ENCODE measurements around the gene SAFB. TPM values are rescaled to one million over a fixed set of nuclear protein-coding genes. Genes with fewer than 3 reads are reported as not detected.
A peak's percentile ranks its signal among the peaks of the same experiment; 100 is the strongest.

The SAFB gene
- total and polyA plus RNA-seq, 2 of the 13 experiments (the other 11 are each of a cell fraction or from before 2014, with no cell fraction given), result 21.0 to 28.4 TPM

- no peak for TF ChIP-seq ATF1 (CRISPR knock-in tag; IDR thresholded peaks at IDR 0.05)
- TF ChIP-seq ZNF639 (CRISPR knock-in tag; conservative IDR thresholded peaks at IDR 0.05), result peak; percentile 70
- no peak for TF ChIP-seq ZNF282 (IDR thresholded peaks at IDR 0.05; ENCODE audit: partially characterized antibody)
- TF ChIP-seq GZF1 (CRISPR knock-in tag; IDR thresholded peaks at IDR 0.05), result 0 out of 2 replicates have a peak, but pooled peaks have one; percentile 56
- no peak for TF ChIP-seq CHD4 (IDR thresholded peaks at IDR 0.05; ENCODE audit: borderline replicate concordance, low read length)
- TF ChIP-seq NFYC (CRISPR knock-in tag; IDR thresholded peaks at IDR 0.05), result peak; percentile 62
- peak; percentile 61 for TF ChIP-seq KLF11 (CRISPR knock-in tag; IDR thresholded peaks at IDR 0.05)
- no peak for TF ChIP-seq ZSCAN30 (CRISPR knock-in tag; IDR thresholded peaks at IDR 0.05)
- TF ChIP-seq ZNF556 (CRISPR knock-in tag; IDR thresholded peaks at IDR 0.05; ENCODE audit: borderline replicate concordance), result peak; percentile 40; the same call in 1 of the 2 replicates
- TF ChIP-seq NR0B2 (CRISPR knock-in tag; IDR thresholded peaks at IDR 0.05), result peak; percentile 33; the same call in 1 of the 2 replicates
- no peak for TF ChIP-seq SRSF9 (IDR thresholded peaks at IDR 0.05; ENCODE audit: borderline replicate concordance, insufficient read depth, low read depth, low read length, poor library complexity, severe bottlenecking)
- TF ChIP-seq ZNF580 (CRISPR knock-in tag; IDR thresholded peaks at IDR 0.05; ENCODE audit: borderline replicate concordance, low read depth), result 0 out of 2 replicates have a peak, but pooled peaks have one; percentile 51
- TF ChIP-seq CEBPG (CRISPR knock-in tag; IDR thresholded peaks at IDR 0.05), result no peak; the same call in 1 of the 2 replicates
- no peak for TF ChIP-seq NFIB (CRISPR knock-in tag; IDR thresholded peaks at IDR 0.05; ENCODE audit: borderline replicate concordance)
- 0 out of 2 replicates have a peak, but pooled peaks have one; percentile 14 for TF ChIP-seq PITX1 (CRISPR knock-in tag; IDR thresholded peaks at IDR 0.05)
- peak; percentile 96 for TF ChIP-seq GMEB1 (CRISPR knock-in tag; IDR thresholded peaks at IDR 0.05; ENCODE audit: borderline replicate concordance)
- no peak for TF ChIP-seq NONO (IDR thresholded peaks at IDR 0.05)
- peak; percentile 75 for TF ChIP-seq NONO (CRISPR knock-in tag; conservative IDR thresholded peaks at IDR 0.05)
- TF ChIP-seq ZNF780A (CRISPR knock-in tag; IDR thresholded peaks at IDR 0.05), result 0 out of 2 replicates have a peak, but pooled peaks have one; percentile 31
- TF ChIP-seq ATAD3A (CRISPR knock-in tag; IDR thresholded peaks at IDR 0.05), result no peak
- no peak for TF ChIP-seq PCBP1 (IDR thresholded peaks at IDR 0.05; ENCODE audit: borderline replicate concordance, low read depth, low read length)
- no peak for TF ChIP-seq ZNF160 (CRISPR knock-in tag; IDR thresholded peaks at IDR 0.05)
- peak; percentile 58; the same call in 1 of the 2 replicates for TF ChIP-seq ZKSCAN8 (CRISPR knock-in tag; IDR thresholded peaks at IDR 0.05; ENCODE audit: borderline replicate concordance)
Observed at GRCh38 chr19:5622465-5623396, at the start of gene SAFB, which contains the start of gene SAFB2 (continued).
